DOHH2 (cell line): Measurements from ENCODE around the gene ANKRD1.

Experiments
- CTCF ChIP-seq: fragments of 200-600 bp; sonication (generic); IDR thresholded peaks from one replicate; pipeline ENCODE4 v1.5.1; 2014; ENCODE audit warnings: antibody characterized with exemption, mild to moderate bottlenecking, low read depth, low read length; ENCODE audit not compliant: poor library complexity, severe bottlenecking
- EZH2phosphoT487 ChIP-seq: fragments of 200-600 bp; sonication (generic); IDR thresholded peaks from 2 replicates; pipeline ENCODE4 v1.6.1; 2017; ENCODE audit warnings: borderline replicate concordance, mild to moderate bottlenecking, antibody characterized with exemption, low read length, moderate library complexity, mixed read lengths

- no peak for TF ChIP-seq CTCF
- TF ChIP-seq EZH2phosphoT487: no peak
These were observed 35.7 kb downstream of the ANKRD1 start for GRCh38 chr10:90885176-90885575.
